WTC11 (cell line): ENCODE data around the gene CASP3. TPM values are rescaled to one million over a fixed set of nuclear protein-coding genes. Genes with fewer than 3 reads are reported as not detected.

Source experiments
- ATAC-seq: fragments of 200-7000 bp; cut with Tn5 transposase; 2 replicates; pipeline ENCODE4 v1.10.0; 2021; ENCODE audit warnings: mild to moderate bottlenecking, moderate library complexity
- CTCF ChIA-PET: fragments of 300-600 bp; sonication (Branson Sonifier 250); formaldehyde crosslinking; loops from one replicate; lab custom pipeline; 2021; ENCODE audit warnings: antibody characterized with exemption; lab: Charles Lee
- POLR2A ChIA-PET: fragments of 350-600 bp; sonication (Branson Sonifier 250); formaldehyde crosslinking; loops from one replicate; lab custom pipeline; 2021; ENCODE audit warnings: antibody characterized with exemption; lab: Charles Lee
- DNase-seq: peaks from one replicate; pipeline ENCODE4 v3.0.0; 2021; ENCODE audit warnings: low spot score
- H3K27ac Mint-ChIP-seq: 2 replicates; pipeline ENCODE4 v1.8.0; 2021; ENCODE audit warnings: mixed read lengths
- H3K27me3 Mint-ChIP-seq: 2 replicates; pipeline ENCODE4 v1.8.0; 2021; ENCODE audit warnings: low read depth, mild to moderate bottlenecking, moderate library complexity, mixed read lengths
- H3K36me3 Mint-ChIP-seq: 2 replicates; pipeline ENCODE4 v1.8.0; 2021; ENCODE audit warnings: mixed read lengths
- H3K4me1 Mint-ChIP-seq: 2 replicates; pipeline ENCODE4 v1.8.0; 2022; ENCODE audit warnings: mixed read lengths
- H3K4me3 Mint-ChIP-seq: 2 replicates; pipeline ENCODE4 v1.8.0; 2021; ENCODE audit warnings: mild to moderate bottlenecking, moderate library complexity, mixed read lengths
- H3K9me3 Mint-ChIP-seq: 2 replicates; pipeline ENCODE4 v1.8.0; 2021; ENCODE audit warnings: mixed read lengths
- E2F1 ChIP-seq: sonication (generic); formaldehyde crosslinking; IDR thresholded peaks from 2 replicates; pipeline ENCODE4 v1.8.0; 2022; ENCODE audit warnings: mild to moderate bottlenecking, missing genetic modification reagents
- JUN ChIP-seq: sonication (generic); formaldehyde crosslinking; IDR thresholded peaks from 2 replicates; pipeline ENCODE4 v1.8.0; 2023; ENCODE audit warnings: mild to moderate bottlenecking, missing genetic modification reagents
- NR3C1 ChIP-seq: sonication (generic); formaldehyde crosslinking; conservative IDR thresholded peaks from 2 replicates; pipeline ENCODE4 v1.8.1; 2023; ENCODE audit warnings: low read depth, mild to moderate bottlenecking, missing genetic modification reagents
- RELA ChIP-seq: sonication (generic); formaldehyde crosslinking; IDR thresholded peaks from 2 replicates; pipeline ENCODE4 v1.8.1; 2022; ENCODE audit warnings: missing genetic modification reagents, mild to moderate bottlenecking, borderline replicate concordance
- SOX15 ChIP-seq: fragments of 250-450 bp; sonication (Bioruptor Pico); IDR thresholded peaks from 2 replicates; pipeline ENCODE4 v1.9.0; 2021; ENCODE audit warnings: mild to moderate bottlenecking
- ZNF263 ChIP-seq: sonication (generic); formaldehyde crosslinking; IDR thresholded peaks from 2 replicates; pipeline ENCODE4 v1.8.1; 2022; ENCODE audit warnings: low read depth, mild to moderate bottlenecking, moderate library complexity, missing genetic modification reagents
- ZNF281 ChIP-seq: sonication (generic); formaldehyde crosslinking; IDR thresholded peaks from 2 replicates; pipeline ENCODE4 v1.8.0; 2023; ENCODE audit warnings: mild to moderate bottlenecking, missing genetic modification reagents
- total RNA-seq: library from RNA; stranded (reverse); gene quantifications from 3 replicates; pipeline ENCODE4 v1.2.3, GENCODE V29; 2021
- TF ChIP-seq, protein P1 (sequence below): fragments of 250-450 bp; sonication (Bioruptor Pico); IDR thresholded peaks from 2 replicates; pipeline ENCODE4 v1.9.0; 2021; ENCODE audit warnings: mild to moderate bottlenecking, borderline replicate concordance
- TF ChIP-seq, protein P2 (sequence below): sonication (generic); formaldehyde crosslinking; IDR thresholded peaks from 2 replicates; pipeline ENCODE4 v1.8.1; 2022; ENCODE audit warnings: mild to moderate bottlenecking, moderate library complexity, missing genetic modification reagents
- TF ChIP-seq, protein P3 (sequence below): sonication (generic); formaldehyde crosslinking; IDR thresholded peaks from 2 replicates; pipeline ENCODE4 v1.8.1; 2023; ENCODE audit warnings: mild to moderate bottlenecking, missing genetic modification reagents, borderline replicate concordance
- TF ChIP-seq, protein P4 (sequence below): sonication (generic); formaldehyde crosslinking; IDR thresholded peaks from 2 replicates; pipeline ENCODE4 v1.8.0; 2022; ENCODE audit warnings: mild to moderate bottlenecking, missing genetic modification reagents
- TF ChIP-seq, protein P5 (sequence below): sonication (generic); formaldehyde crosslinking; IDR thresholded peaks from 2 replicates; pipeline ENCODE4 v1.8.1; 2023; ENCODE audit warnings: mild to moderate bottlenecking, missing genetic modification reagents, moderate library complexity

The CASP3 gene
- total RNA-seq, 1 experiment from 2014 or later = 78.9 TPM

DNA sequence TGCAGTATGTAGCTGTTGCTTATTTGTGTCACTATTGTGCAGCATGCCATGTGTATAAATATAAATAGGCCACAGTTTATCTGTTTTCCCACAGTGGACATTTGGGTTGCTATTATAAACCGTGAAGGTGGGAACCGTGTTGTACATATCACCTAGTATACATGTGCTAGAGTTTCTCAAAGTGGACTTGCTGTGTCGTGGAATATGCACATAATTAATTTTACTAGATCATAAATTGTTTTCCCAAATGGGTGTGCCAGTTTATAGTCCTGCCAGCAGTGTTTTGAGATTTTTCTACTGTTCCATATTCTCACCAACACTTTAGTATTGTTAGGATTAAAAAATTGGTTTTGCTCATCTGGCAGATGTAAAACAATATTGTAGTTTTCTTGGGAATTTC is 38.8 kb upstream of the CASP3 start (continued):
- TF ChIP-seq, protein P1, sequence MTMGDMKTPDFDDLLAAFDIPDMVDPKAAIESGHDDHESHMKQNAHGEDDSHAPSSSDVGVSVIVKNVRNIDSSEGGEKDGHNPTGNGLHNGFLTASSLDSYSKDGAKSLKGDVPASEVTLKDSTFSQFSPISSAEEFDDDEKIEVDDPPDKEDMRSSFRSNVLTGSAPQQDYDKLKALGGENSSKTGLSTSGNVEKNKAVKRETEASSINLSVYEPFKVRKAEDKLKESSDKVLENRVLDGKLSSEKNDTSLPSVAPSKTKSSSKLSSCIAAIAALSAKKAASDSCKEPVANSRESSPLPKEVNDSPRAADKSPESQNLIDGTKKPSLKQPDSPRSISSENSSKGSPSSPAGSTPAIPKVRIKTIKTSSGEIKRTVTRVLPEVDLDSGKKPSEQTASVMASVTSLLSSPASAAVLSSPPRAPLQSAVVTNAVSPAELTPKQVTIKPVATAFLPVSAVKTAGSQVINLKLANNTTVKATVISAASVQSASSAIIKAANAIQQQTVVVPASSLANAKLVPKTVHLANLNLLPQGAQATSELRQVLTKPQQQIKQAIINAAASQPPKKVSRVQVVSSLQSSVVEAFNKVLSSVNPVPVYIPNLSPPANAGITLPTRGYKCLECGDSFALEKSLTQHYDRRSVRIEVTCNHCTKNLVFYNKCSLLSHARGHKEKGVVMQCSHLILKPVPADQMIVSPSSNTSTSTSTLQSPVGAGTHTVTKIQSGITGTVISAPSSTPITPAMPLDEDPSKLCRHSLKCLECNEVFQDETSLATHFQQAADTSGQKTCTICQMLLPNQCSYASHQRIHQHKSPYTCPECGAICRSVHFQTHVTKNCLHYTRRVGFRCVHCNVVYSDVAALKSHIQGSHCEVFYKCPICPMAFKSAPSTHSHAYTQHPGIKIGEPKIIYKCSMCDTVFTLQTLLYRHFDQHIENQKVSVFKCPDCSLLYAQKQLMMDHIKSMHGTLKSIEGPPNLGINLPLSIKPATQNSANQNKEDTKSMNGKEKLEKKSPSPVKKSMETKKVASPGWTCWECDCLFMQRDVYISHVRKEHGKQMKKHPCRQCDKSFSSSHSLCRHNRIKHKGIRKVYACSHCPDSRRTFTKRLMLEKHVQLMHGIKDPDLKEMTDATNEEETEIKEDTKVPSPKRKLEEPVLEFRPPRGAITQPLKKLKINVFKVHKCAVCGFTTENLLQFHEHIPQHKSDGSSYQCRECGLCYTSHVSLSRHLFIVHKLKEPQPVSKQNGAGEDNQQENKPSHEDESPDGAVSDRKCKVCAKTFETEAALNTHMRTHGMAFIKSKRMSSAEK (CRISPR knock-in tag) = no peak

DNA sequence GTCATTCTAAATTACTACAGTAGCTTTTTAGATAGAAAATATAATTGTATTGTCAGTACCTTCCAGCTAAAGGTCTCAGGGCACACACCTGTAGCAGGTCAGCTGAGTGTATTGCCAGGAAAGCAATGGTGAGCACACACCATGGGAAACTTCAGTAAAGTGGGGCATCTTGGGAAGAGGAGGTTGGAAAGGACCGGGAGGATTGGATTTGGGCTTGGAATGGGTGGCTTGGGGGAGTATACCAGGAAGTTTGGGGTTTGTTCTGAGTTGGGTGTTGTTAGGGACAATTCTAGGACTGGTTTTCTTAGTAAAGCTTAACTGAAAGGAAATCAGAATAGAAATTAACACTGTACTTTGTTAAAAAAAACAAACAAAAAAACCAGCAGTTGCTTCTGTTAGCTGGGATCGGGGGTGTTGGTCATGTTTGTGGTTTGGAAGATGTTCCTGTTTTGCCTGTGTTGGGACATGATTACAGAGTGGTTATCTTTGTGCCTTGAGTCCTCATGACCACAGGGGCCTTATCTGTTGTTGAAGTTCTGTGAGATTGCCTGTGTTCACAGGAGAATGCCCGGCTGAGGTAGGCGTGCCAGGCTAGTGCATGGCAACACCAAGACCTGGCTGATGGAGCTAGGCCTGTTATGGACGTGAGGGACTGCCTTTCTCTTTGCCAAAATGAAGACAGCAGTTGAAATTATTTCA is 35.4 kb upstream of the CASP3 start:
- Mint-ChIP-seq H3K9me3 (peaks cover 3% of the 10 kb centered on the region), H3K36me3 (peaks cover 8% of the 10 kb centered on the region), H3K4me3 (no peak overlapping the region), H3K4me1 (peaks cover 16% of the 10 kb centered on the region), H3K27me3 (no peaks in the 10 kb centered on the region), H3K27ac (peak overlapping the region; percentile 17)
- ChIA-PET CTCF (no interaction called here), POLR2A (interaction anchor here (0.7 kb wide), 1 partner anchor 453 kb away, joined by 3 read pairs; no protein-coding TSS in a partner anchor)
- no peak for DNase-seq
- no peak for ATAC-seq
- TF ChIP-seq JUN (CRISPR knock-in tag) (no peak), ZNF281 (CRISPR knock-in tag) (no peak), NR3C1 (CRISPR knock-in tag) (no peak), SOX15 (CRISPR knock-in tag) (no peak), RELA (CRISPR knock-in tag) (no peak), E2F1 (CRISPR knock-in tag) (no peak), ZNF263 (no peak)
- TF ChIP-seq, protein P2, sequence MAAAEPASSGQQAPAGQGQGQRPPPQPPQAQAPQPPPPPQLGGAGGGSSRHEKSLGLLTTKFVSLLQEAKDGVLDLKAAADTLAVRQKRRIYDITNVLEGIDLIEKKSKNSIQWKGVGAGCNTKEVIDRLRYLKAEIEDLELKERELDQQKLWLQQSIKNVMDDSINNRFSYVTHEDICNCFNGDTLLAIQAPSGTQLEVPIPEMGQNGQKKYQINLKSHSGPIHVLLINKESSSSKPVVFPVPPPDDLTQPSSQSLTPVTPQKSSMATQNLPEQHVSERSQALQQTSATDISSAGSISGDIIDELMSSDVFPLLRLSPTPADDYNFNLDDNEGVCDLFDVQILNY = no peak
- TF ChIP-seq, protein P3, sequence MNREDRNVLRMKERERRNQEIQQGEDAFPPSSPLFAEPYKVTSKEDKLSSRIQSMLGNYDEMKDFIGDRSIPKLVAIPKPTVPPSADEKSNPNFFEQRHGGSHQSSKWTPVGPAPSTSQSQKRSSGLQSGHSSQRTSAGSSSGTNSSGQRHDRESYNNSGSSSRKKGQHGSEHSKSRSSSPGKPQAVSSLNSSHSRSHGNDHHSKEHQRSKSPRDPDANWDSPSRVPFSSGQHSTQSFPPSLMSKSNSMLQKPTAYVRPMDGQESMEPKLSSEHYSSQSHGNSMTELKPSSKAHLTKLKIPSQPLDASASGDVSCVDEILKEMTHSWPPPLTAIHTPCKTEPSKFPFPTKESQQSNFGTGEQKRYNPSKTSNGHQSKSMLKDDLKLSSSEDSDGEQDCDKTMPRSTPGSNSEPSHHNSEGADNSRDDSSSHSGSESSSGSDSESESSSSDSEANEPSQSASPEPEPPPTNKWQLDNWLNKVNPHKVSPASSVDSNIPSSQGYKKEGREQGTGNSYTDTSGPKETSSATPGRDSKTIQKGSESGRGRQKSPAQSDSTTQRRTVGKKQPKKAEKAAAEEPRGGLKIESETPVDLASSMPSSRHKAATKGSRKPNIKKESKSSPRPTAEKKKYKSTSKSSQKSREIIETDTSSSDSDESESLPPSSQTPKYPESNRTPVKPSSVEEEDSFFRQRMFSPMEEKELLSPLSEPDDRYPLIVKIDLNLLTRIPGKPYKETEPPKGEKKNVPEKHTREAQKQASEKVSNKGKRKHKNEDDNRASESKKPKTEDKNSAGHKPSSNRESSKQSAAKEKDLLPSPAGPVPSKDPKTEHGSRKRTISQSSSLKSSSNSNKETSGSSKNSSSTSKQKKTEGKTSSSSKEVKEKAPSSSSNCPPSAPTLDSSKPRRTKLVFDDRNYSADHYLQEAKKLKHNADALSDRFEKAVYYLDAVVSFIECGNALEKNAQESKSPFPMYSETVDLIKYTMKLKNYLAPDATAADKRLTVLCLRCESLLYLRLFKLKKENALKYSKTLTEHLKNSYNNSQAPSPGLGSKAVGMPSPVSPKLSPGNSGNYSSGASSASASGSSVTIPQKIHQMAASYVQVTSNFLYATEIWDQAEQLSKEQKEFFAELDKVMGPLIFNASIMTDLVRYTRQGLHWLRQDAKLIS (CRISPR knock-in tag) = no peak
- TF ChIP-seq, protein P4, sequence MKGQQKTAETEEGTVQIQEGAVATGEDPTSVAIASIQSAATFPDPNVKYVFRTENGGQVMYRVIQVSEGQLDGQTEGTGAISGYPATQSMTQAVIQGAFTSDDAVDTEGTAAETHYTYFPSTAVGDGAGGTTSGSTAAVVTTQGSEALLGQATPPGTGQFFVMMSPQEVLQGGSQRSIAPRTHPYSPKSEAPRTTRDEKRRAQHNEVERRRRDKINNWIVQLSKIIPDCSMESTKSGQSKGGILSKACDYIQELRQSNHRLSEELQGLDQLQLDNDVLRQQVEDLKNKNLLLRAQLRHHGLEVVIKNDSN (CRISPR knock-in tag) = no peak
- TF ChIP-seq, protein P5, sequence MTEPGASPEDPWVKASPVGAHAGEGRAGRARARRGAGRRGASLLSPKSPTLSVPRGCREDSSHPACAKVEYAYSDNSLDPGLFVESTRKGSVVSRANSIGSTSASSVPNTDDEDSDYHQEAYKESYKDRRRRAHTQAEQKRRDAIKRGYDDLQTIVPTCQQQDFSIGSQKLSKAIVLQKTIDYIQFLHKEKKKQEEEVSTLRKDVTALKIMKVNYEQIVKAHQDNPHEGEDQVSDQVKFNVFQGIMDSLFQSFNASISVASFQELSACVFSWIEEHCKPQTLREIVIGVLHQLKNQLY (CRISPR knock-in tag) = no peak
- TF ChIP-seq, protein P1 (CRISPR knock-in tag) = no peak
